Measurements from ENCODE around the gene ZNF692.
A peak's percentile ranks its signal among the peaks of the same experiment; 100 is the strongest.
"Not testable (repeated sequence)": the region's sequence is repeated elsewhere in the genome, so short reads cannot be mapped to it uniquely, and the experiment has no call there.

Gene ZNF692

GRCh38 chr1:248858891-248859889, at the start of gene ZNF692:
Gene ZNF692, minus strand, starts transcription at chr1:248859085. Its CDS starts 776 bp downstream, at chr1:248858309.
- peak; percentile 91 for DNase-seq (ENCODE audit: low read depth)

DNA sequence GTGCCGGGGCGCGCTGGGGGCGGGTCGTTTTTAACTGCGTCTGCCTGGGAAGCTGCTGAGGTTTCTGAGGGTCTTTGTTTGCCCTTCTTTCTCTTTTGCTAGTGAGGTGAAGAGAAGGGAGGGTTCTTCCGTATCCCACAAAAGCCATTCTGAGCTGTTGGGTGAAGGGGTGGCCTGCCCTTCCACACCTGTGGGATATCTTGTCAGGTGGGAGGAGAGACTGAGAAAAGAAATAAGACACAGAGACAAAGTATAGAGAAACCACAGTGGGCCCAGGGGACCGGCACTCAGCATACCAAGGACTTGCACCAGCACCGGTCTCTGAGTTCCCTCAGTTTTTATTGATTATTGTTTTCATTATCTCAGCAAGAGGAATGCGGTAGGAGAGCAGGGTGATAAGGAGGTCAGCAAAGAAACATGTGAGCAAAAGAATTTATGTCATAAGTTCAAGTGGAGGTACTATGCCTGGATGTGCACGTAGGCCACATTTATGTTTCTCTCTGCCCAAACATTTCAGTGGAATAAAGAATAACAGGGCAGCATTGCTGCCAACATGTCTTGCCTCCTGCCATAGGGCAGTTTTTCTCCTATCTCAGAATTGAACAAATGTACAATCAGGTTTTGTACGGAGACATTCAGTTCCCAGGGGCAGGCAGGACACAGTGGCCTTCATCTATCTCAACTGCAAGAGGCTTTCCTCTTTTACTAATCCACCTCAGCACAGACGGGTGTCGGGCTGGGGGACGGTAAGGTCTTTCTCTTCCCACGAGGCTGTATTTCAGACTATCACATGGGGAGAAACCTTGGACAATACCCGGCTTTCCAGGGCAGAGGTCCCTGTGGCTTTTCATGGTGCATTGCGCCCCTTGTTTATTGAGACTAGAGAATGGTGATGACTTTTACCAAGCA, 48.1 kb upstream of the ZNF692 start:
- DNase-seq (ENCODE audit: low read depth) = no peak

DNA sequence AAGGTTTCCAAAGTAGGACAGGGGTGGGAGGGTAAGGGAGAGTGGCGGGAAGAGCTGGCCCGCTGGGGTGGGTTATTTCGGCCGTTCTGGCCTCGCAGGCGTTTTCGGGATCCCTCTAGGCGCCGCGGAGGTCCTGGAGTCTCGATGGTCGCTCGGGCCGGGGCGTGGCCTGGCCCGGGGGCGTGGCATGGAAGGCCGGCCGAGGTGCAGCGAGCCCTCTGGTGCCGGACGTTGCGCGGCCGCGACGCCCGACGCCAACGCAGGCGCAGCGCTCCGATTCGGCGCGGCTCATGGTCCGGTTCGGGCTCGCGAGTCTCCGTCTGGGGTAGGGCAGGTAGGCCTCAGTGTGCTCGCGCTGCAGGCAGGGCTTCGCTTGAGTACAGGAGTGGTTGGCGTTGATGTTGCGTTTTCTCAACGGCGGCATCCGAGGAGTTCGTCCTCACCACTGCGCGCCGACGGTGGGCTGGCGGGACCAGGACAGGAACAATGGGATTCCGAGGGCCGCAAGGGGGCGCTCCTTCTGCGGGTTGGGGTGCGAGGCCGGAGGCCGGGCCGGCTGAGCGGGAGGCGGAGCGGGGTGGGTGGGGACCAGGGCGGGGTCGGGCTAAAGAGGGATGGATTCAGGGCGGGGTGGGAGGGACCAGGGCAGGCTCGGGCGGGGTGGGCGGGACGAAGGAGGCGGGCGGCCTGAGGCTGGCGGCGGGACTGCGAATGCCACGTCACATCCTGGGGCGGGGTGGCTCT, 47.3 kb upstream of the ZNF692 start, which contains the start of gene PGBD2:
Gene PGBD2 (plus strand): TSS at position 227 of the 744 bp plus-strand sequence. CDS start 7,628 bp downstream, outside the sequence.
- DNase-seq (ENCODE audit: low read depth) = peak; percentile 86

DNA sequence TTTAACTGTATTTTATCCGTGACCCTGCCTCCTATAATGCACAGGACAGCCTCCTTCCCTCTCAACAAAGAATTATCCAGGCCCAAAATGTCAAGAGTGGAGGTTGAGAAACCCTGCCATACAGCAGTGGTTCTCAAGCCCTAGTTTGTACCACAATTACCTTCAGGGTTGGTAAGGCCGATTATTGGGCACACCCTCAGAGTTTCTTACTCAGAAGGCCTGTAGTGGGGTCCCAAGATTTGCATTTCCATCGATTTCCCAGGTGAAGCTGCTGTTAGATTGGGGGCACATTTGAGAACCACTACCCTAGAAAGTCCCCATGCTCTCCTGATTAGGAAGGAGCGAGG, 46.8 kb upstream of the ZNF692 start:
- no peak for DNase-seq (ENCODE audit: low read depth)

DNA sequence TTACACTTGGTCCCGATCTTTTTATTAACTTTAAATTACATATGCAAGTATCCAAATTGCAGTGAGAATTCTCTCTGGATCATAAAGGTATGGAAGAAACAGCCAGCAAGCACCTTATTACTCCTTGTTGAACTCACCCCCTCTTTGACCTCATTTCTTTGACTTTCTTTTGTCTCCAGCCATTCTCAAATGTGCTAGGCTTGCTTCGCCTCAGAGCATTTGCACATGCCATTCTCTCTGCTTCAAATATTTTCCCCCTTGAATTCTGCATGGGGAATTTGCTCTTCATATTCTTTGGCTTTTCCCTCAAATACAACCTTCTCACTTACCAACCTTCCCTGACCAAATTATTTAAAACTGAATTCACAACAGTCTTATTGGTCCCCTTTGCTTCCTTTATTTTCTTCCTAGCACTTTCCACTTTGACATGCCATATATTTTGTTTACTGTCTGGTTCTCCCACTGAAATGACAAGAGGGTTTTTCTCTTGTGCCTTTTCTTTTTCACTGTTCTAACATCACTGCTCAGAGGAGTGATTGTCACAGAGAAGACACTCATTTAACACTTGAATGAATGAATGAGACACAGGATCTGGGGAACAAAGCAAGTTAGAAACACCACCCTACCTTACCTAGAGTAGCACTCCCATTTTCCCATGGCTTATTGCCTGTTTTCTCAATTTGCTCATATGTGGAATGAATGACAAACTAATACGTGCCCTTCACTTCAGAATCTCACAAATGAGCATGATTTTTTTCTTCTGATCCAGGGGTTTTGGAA, 45.7 kb upstream of the ZNF692 start:
- no peak for DNase-seq (ENCODE audit: low read depth)

- DNase-seq (ENCODE audit: low read depth) = no peak
Observed at GRCh38 chr1:248901578-248901977, 42.7 kb upstream of the ZNF692 start.

DNA sequence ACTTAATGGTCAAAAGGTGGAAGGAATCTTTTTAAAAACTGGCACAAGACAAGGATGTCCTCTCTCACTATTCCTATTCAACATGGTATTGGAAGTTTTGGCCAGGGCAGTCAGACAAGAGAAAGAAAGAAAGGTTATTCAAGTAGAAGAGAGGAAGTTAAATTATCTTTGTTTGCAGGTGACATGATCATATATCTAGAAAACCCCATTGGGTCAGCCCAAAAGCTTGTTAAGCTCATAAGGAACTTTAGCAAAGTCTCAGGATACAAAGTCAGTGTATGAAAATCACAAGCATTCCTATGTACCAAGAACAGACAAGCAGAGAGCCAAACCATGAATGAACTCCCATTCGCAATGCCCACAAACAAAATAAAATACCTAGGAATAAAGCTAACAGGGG, 41.8 kb upstream of the ZNF692 start:
- DNase-seq (ENCODE audit: low read depth) = no peak

DNA sequence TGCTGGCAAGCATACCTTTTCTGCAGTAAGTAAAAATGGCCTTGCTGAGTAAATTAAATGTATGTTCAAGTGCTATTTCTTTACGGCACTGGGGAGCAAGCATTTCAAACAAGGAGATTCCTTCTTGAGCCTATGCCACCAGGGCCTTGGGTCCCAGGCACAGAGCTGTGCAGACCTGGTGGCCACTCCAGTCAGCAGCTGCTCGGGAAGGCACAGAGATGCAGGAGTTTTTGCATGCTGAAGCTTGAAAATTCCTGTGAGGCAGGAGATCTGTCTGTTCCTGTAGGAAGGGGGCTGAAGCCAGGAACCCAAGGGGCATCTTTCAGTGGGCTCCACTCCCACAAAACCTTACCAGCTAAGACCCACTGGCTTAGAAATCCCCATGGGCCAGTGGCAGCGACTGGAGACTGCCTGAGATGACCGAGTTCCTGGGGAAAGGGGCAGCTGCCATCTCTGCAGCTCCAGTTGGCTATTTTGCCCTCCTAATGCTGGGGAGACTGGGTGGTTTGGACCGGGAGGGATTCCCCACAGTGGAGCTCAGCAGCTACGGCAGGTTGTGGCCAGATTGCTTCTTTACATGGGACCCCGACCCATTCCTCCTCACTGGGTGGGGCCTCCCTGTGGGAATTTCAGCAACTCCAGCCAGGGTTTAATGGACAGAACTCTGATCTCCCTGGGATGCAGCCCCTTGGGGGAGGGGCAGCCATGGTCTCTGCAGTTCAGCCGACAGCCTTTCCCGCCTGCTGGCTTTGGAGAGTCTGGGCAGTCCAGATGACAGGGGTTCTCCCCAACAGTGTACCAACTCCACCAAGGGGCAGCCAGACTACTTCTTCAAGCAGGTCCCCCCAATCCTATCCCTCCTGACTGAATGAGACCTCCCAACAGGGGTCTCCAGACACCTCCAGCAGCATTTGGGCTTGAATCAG, 38.8 kb upstream of the ZNF692 start:
- no peak for DNase-seq (ENCODE audit: low read depth)

DNA sequence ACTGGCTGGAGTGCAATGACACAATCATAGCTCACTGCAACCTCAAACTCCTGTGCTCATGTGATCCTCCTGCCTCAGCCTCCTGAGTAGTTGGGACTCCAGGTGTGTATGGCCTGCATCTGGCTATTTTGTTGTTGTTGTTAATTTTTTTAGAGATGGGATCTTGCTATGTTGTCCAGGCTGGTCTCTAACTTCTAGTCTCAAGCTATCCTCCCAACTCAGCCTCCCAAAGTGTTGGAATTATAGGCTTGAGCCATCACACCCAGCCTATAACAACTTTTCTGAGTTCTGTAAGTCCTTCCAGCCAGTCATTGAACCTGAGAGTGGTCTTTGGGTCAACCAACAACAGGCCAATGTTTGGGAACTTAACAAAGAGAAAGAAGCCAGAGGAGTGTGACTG, 36.0 kb upstream of the ZNF692 start:
- no peak for DNase-seq (ENCODE audit: low read depth)

DNA sequence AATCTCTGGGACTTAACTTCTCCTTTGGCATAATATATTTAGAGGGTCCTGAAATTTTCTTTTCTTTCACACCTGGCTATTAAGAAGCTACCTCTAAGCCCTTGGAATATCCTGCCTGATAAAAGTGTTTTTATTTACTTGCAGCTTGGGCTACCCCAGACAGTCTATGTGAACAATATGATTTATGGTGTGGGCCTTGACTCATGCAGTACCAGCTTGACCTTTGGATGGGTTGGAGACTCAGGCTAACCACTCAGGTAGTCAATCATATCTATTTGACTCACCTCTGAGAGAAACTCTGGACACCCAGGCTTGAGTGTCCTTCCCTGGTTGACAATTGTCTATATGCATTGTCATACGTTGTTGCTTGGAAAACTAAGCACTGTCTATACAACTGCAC, 33.7 kb upstream of the ZNF692 start:
- no peak for DNase-seq (ENCODE audit: low read depth)

DNA sequence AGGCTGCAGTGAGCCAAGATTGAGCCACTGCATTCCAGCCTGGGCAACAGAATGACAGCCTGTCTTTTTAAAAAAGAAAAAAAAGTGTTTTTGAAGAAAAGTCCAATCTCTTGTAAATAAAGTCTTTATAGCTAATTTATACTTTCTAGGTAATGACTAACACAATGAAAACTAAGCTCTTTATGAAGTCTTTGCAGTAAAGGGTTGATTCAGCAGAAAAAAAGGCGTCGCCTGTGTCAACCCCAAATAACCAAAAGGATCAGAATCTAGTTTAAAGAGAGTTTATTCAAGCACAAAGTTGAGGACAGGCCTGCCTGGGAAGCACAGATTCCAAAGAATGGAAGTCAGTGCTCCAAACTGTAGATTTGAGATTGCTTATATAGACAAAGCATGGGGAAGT, 32.9 kb upstream of the ZNF692 start:
- no peak for DNase-seq (ENCODE audit: low read depth)

DNA sequence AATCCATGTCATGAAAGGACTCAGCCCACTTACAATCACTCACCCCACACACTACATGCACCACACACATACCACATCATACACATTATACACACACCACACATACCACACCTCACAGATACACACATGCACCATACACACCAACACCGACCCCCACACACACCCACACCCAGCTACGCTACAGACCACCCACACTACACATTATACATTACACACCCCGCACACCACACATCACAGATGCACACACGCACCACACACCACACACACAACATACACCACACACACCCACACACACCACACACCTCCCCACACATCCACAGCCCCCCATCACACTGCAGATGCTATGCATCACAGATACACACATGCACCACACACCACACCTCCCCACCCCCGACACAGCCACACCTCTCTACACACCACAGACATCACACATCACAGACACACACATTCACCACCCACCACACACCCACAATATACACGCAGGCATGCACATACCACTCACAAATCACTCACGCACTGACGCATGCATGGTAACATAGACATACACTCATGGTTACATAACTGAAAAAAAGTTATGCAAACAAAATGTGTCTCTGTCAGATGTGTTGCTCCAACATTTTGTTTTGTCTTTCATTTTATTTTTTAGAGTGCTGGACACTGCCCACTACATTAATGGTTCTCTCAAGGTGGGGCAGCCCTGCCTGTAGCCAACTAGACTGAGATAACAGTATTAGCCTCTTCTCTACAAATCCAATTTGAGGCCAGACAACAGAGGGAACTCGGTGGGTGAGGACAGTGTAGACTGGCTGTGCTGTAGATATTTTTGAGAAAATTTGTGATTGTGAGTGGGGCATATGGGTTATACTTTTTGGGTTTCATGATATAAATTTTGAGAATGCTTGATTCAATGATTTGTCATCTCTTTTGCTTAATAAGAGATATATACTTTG, 31.9 kb upstream of the ZNF692 start:
- DNase-seq (ENCODE audit: low read depth) = no peak

DNA sequence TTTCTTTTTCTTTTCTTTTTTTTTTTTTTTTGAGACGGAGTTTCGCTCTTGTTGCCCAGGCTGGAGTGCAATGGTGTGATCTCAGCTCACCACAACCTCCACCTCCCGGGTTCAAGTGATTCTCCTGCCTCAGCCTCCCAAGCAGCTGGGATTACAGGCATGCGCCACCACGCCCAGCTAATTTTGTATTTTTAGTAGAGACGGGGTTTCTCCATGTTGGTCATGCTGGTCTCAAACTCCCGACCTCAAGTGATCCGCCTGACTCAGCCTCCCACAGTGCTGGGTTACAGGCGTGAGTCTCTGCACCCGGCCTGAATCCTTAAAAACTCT, 31.0 kb upstream of the ZNF692 start:
- DNase-seq (ENCODE audit: low read depth) = not testable (repeated sequence)

DNA sequence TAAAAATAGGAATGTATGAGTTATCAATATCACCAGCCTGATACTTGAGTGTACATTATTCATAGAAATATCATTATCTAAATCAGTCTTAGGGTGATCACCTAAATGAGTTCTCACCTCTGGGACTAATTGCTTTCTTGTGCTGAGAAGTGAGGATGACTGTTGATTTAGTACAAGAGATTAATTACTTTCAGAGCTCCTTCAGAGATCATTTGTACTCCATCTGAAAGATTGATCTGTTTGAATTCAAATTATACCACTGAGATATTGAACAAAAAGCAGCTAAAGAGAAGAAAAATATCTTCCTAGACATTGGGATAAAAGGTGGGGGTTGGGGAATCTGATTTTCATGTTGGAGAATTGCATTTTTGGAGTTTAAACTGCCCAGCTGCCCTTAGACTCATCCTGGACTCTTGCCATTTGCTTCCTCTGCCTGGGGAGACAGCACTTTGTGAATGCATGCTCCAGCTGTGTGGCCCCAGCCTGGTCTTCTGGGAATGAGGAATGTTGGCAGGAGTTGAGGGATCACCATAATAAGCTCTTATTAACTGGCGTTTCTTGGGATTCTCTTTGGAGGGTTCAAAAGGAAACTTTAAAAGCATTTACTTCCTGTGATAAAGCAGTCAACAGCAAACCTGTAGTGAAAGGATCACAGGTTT, 27.5 kb upstream of the ZNF692 start:
- no peak for DNase-seq (ENCODE audit: low read depth)

DNA sequence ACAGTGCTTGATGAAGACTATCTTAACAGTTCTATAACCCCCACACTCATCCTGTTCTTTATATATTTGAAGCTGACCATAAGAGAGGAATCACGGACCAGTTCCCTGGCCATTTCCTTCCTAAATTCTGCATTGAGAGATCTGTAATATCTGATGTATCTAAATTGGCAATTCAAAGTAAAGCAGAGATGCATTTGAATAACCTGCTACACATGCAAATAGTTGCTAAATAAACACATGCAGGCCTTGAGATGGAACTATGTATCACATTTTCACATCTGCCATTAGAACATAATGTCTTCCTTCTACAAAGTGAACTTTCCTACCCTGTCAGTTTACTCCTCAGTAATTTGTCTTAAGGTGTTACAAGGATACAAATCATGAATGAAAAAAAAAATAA, 26.8 kb upstream of the ZNF692 start:
- DNase-seq (ENCODE audit: low read depth) = no peak

DNA sequence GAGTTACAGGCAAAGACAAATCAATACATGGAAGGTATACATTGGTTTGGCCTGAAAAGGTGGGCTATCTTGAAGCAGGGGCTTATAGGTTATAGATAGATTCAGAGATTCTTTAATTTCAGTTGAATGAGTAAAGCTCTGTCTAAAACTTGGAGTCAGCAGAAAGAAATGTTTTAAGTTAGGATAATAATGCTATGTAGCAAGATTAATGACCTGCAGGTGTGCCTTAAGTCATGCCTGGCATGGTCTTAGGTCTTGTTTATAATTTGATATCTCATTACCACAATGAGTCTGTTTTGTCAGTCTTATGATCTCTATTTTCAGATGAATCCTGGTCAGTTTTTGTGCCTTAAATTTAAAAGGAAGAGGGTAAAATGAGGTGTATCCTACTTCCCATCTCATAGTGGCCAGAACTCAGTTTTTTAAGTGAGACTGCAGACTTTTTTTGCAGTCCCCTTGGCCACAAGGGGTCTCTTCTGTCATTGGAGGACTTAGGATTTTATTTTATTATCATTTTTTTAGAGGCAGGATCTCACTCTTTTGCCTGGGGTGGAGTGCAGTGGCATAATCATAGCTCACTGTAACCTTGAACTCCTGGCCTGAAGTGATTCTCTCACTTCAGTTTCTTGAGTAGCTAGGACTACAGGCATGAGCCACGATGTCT, 25.9 kb upstream of the ZNF692 start:
- DNase-seq (ENCODE audit: low read depth) = no peak

DNA sequence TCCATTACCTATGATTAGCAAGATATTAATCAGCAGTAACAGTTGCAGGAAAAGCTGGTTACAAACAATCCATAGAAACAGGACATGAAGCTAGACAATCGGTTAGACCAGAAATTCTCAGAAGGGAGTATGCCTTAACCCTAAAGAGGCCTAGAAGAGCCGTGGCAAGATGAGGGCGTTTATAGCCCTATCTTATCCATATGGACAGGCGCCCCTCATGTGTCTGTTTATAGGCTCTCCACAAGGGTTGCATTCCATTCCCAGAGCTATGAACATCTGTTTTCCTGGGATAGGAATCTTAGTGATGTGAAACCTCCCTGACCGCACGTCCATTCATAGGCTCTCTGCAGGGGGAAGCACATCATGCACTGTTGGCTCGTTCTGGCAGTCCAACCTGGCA, 23.5 kb upstream of the ZNF692 start:
- DNase-seq (ENCODE audit: low read depth) = not testable (repeated sequence)

DNA sequence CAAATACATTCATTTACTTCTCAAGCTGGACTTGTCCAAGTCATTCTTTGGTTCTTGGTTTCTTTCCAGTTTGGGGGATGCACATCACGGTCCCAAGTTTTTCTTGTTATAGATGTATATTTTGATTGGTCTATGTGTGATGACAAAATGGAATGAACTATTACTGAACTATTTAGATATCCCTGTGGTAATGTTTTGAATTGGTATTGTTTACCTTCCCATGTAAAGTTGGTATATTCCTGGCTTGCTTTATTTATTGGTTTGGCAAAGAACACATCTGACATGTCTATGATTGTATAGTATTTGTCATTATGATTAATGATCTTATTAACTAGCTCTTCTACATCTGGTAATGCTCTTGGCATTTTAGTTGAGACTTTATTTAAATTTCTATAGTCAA, 22.4 kb upstream of the ZNF692 start:
- no peak for DNase-seq (ENCODE audit: low read depth)

All from GM04504 (cell line).